H1 (cell line): ENCODE data around the gene DDX19B. TPM values are rescaled to one million over a fixed set of nuclear protein-coding genes. Genes with fewer than 3 reads are reported as not detected.

Experiments used
- CTCF ChIA-PET: fragments of 300-600 bp; sonication (Branson Sonifier 250); formaldehyde crosslinking; loops from one replicate; lab custom pipeline; 2021; ENCODE audit not compliant: partially characterized antibody; lab: Charles Lee
- POLR2A ChIA-PET: fragments of 300-600 bp; sonication (Branson Sonifier 250); formaldehyde crosslinking; loops from one replicate; lab custom pipeline; 2021; ENCODE audit warnings: inconsistent platforms; ENCODE audit not compliant: partially characterized antibody; lab: Charles Lee
- DNase-seq, 2 experiments: peaks; one replicate each; pipeline versions ENCODE4 v3.0.0 to v3.0.0-alpha.2; 2010 to 2022; ENCODE audit warnings: low spot score in 2 of 2, low read depth in 1 of 2, mixed read lengths in 1 of 2
- FAIRE-seq: peaks from 2 replicates; lab custom pipeline; 2011; peaks lifted over from hg19 to GRCh38; lab: Jason Lieb, UNC
- H2AFZ ChIP-seq: 2 replicates; pipeline ENCODE4 v1.8.1; 2012; ENCODE audit warnings: low read length, inconsistent platforms
- H2AK5ac ChIP-seq: 2 replicates; pipeline ENCODE4 v1.6.1; 2013; ENCODE audit warnings: low read depth, low read length
- H2BK120ac ChIP-seq: replicated peaks from 2 replicates; pipeline ENCODE3; 2013; ENCODE audit warnings: low read depth, low read length, inconsistent platforms
- H2BK12ac ChIP-seq: 2 replicates; pipeline ENCODE4 v1.6.1; 2013; ENCODE audit warnings: low read depth, low read length
- H2BK15ac ChIP-seq: 2 replicates; pipeline ENCODE4 v1.6.1; 2013; ENCODE audit warnings: low read length
- H2BK20ac ChIP-seq: 2 replicates; pipeline ENCODE4 v1.6.1; 2013; ENCODE audit warnings: low read length
- H2BK5ac ChIP-seq: 2 replicates; pipeline ENCODE4 v1.6.1; 2013; ENCODE audit warnings: low read depth, low read length
- H3K14ac ChIP-seq: 2 replicates; pipeline ENCODE4 v1.6.1; 2013; ENCODE audit warnings: inconsistent platforms; ENCODE audit not compliant: insufficient read length
- H3K18ac ChIP-seq: 2 replicates; pipeline ENCODE4 v1.6.1; 2013; ENCODE audit warnings: low read length; ENCODE audit errors: extremely low read depth
- H3K23ac ChIP-seq: 2 replicates; pipeline ENCODE4 v1.6.1; 2013; ENCODE audit warnings: inconsistent platforms; ENCODE audit not compliant: insufficient read length
- H3K23me2 ChIP-seq: 2 replicates; pipeline ENCODE4 v1.6.1; 2013; ENCODE audit warnings: low read depth, low read length
- H3K27ac ChIP-seq: 2 replicates; pipeline ENCODE4 v1.6.1; 2011; ENCODE audit warnings: low read depth, low read length, inconsistent platforms
- H3K27me3 ChIP-seq, 4 experiments: replicated peaks in 1 of 4; 1 replicate in 1 of 4; 2 replicates in 3 of 4; pipeline versions ENCODE4 v1.6.1 to v1.8.1; 2011 to 2013; ENCODE audit warnings: low read length in 3 of 4, mild to moderate bottlenecking in 3 of 4, inconsistent platforms in 2 of 4, mixed read lengths in 2 of 4, moderate library complexity in 1 of 4; ENCODE audit not compliant: control insufficient read depth in 3 of 4, insufficient read depth in 3 of 4; ENCODE audit errors: extremely low read depth in 1 of 4
- H3K36me3 ChIP-seq, 4 experiments: 2 replicates each; pipeline versions ENCODE4 v1.6.1 to v1.8.1; 2011 to 2013; ENCODE audit warnings: mild to moderate bottlenecking in 4 of 4, low read length in 3 of 4, moderate library complexity in 2 of 4, control low read depth in 1 of 4, inconsistent platforms in 1 of 4; ENCODE audit not compliant: insufficient read depth in 4 of 4, control insufficient read depth in 2 of 4
- H3K4ac ChIP-seq: replicated peaks from 2 replicates; pipeline ENCODE3; 2013; ENCODE audit warnings: low read length, low read depth, mixed read lengths, inconsistent platforms; ENCODE audit not compliant: insufficient read length
- H3K4me1 ChIP-seq, 4 experiments: replicated peaks in 1 of 4; 1 replicate in 1 of 4; 2 replicates in 3 of 4; pipeline versions ENCODE4 v1.6.1 to v1.8.1; 2011 to 2013; ENCODE audit warnings: low read length in 3 of 4, inconsistent platforms in 2 of 4, mixed read lengths in 1 of 4; ENCODE audit not compliant: insufficient read depth in 4 of 4, control insufficient read depth in 3 of 4
- H3K4me2 ChIP-seq, 2 experiments: 2 replicates each; pipeline versions ENCODE4 v1.6.1 to v1.8.1; 2011 to 2013; ENCODE audit warnings: low read depth in 2 of 2, low read length in 2 of 2, control low read depth in 1 of 2, inconsistent platforms in 1 of 2, mild to moderate bottlenecking in 1 of 2; ENCODE audit not compliant: insufficient read depth in 1 of 2
- H3K4me3 ChIP-seq, 4 experiments: fragments of 200-600, 300-600 bp in 1 of 4; sonication (generic), shearing (Covaris generic), sonication (Bioruptor Twin) in 1 of 4; 2 replicates each; pipeline versions ENCODE4 v1.5.1 to v1.8.1; 2011 to 2016; ENCODE audit warnings: low read length in 4 of 4, low read depth in 3 of 4, control low read depth in 2 of 4, inconsistent platforms in 2 of 4, mild to moderate bottlenecking in 2 of 4, mixed read lengths in 1 of 4, moderate library complexity in 1 of 4; ENCODE audit not compliant: insufficient read depth in 2 of 4; ENCODE audit errors: extremely low read depth in 1 of 4
- H3K56ac ChIP-seq: replicated peaks from 2 replicates; pipeline ENCODE3; 2013; ENCODE audit warnings: low read depth, mild to moderate bottlenecking, mixed read lengths, low read length, inconsistent platforms; ENCODE audit not compliant: insufficient read length
- H3K79me1 ChIP-seq: 2 replicates; pipeline ENCODE4 v1.6.1; 2013; ENCODE audit warnings: low read depth, low read length, control low read depth
- H3K79me2 ChIP-seq, 2 experiments: 2 replicates each; pipeline versions ENCODE4 v1.6.1 to v1.8.1; 2012 to 2013; ENCODE audit warnings: low read length in 2 of 2, mild to moderate bottlenecking in 2 of 2, inconsistent platforms in 1 of 2; ENCODE audit not compliant: insufficient read depth in 2 of 2, control insufficient read depth in 1 of 2
- H3K9ac ChIP-seq, 4 experiments: replicated peaks in 1 of 4; 1 replicate in 1 of 4; 2 replicates in 3 of 4; pipeline versions ENCODE4 v1.6.1 to v1.8.1; 2011 to 2013; ENCODE audit warnings: low read depth in 3 of 4, low read length in 3 of 4, control low read depth in 2 of 4, mild to moderate bottlenecking in 2 of 4, moderate library complexity in 2 of 4, inconsistent platforms in 1 of 4; ENCODE audit errors: extremely low read depth in 1 of 4
- H3K9me3 ChIP-seq, 2 experiments: 2 replicates each; pipeline versions ENCODE4 v1.6.1 to v1.8.1; 2012 to 2013; ENCODE audit warnings: mild to moderate bottlenecking in 2 of 2, moderate library complexity in 2 of 2, control low read depth in 1 of 2, inconsistent platforms in 1 of 2, low read depth in 1 of 2, low read length in 1 of 2, mixed read lengths in 1 of 2; ENCODE audit not compliant: insufficient read depth in 2 of 2
- H4K20me1 ChIP-seq, 2 experiments: replicated peaks in 1 of 2; 2 replicates each; pipeline versions ENCODE3 to v1.8.1; 2011 to 2013; ENCODE audit warnings: inconsistent platforms in 2 of 2, low read length in 2 of 2, mild to moderate bottlenecking in 1 of 2; ENCODE audit not compliant: insufficient read depth in 2 of 2, control insufficient read depth in 1 of 2
- H4K5ac ChIP-seq: 2 replicates; pipeline ENCODE4 v1.6.1; 2013; ENCODE audit warnings: low read length, low read depth, mixed read lengths, inconsistent platforms; ENCODE audit not compliant: insufficient read length
- H4K8ac ChIP-seq: 2 replicates; pipeline ENCODE4 v1.8.0; 2013; ENCODE audit warnings: mild to moderate bottlenecking, moderate library complexity, low read length, inconsistent platforms; ENCODE audit not compliant: insufficient read depth; ENCODE audit errors: extremely low read depth
- H4K91ac ChIP-seq: replicated peaks from 2 replicates; pipeline ENCODE3; 2013; ENCODE audit warnings: low read length, mixed read lengths, inconsistent platforms; ENCODE audit not compliant: insufficient read length
- CBX5 ChIP-seq: fragments of 300-800, 300-1000 bp; sonication (generic); IDR thresholded peaks from 2 replicates; pipeline ENCODE4 v1.7.1; 2016; ENCODE audit warnings: antibody characterized with exemption, low read length, low read depth
- JUND ChIP-seq: IDR thresholded peaks from 2 replicates; pipeline ENCODE4 v1.6.1; 2011; ENCODE audit warnings: mild to moderate bottlenecking, improper control_type of control experiment, low read length
- SP2 ChIP-seq: IDR thresholded peaks from 2 replicates; pipeline ENCODE4 v1.6.1; 2012; ENCODE audit warnings: mild to moderate bottlenecking, low read length, inconsistent platforms
- SUZ12 ChIP-seq: fragments of 200-600 bp; sonication (generic); IDR thresholded peaks from 2 replicates; pipeline ENCODE4 v1.6.1; 2012; ENCODE audit warnings: mild to moderate bottlenecking, inconsistent platforms, low read length, moderate library complexity, mixed read lengths
- polyA plus RNA-seq, 7 experiments: library from polyadenylated mRNA; depleted of rRNA in 3 of 7; stranded (reverse) in 5 of 7; unstranded in 2 of 7; fragments of >200 nt in 5 of 7; fragments of 200-250 nt in 2 of 7; gene quantifications; 1 replicate in 5 of 7; 2 replicates in 1 of 7; 4 replicates in 1 of 7; pipeline versions ENCODE4 v1.2.1 to v1.2.3, GENCODE V29; 2011 to 2013; ENCODE audit warnings: missing spikeins in 2 of 7, mixed read lengths in 2 of 7
- total RNA-seq: library from RNA; stranded (reverse); fragmentation: NEBNext Ultra II Directional; extraction: Animal tissue kit (Norgen Biotek cat#: 25700); gene quantifications from 2 replicates; pipeline ENCODE4 v1.2.1, GENCODE V29; 2021

The DDX19B gene
- total and polyA plus RNA-seq, 2 of the 8 experiments (the other 6 are each of a cell fraction or from before 2014, with no cell fraction given), result 40.5 to 42.7 TPM

- no peaks in the 10 kb centered on the region for H4K20me1 ChIP-seq
- 0 out of 2 replicates have a peak, but pooled peaks cover 4% of the 10 kb centered on the region for H3K79me1 ChIP-seq
- no peak overlapping the region for H3K23ac ChIP-seq
- H3K9me3 ChIP-seq, result no peaks in the 10 kb centered on the region; a peak in 1 of 4 replicates
- H3K4me3 ChIP-seq, result no peak overlapping the region
- no peak for FAIRE-seq
- H3K4ac ChIP-seq, result no peak overlapping the region
- peaks cover 0 to 8% (median 0%) of the 10 kb centered on the region in 4 experiments; a peak in 2 of 8 replicates for H3K36me3 ChIP-seq
- H3K4me2 ChIP-seq, result no peak overlapping the region
- no peak overlapping the region for H2BK120ac ChIP-seq
- H2BK5ac ChIP-seq, result no peak overlapping the region
- no peak overlapping the region for H3K27ac ChIP-seq
- peaks cover 2% of the 10 kb centered on the region; the same call in 1 of the 2 replicates for H3K23me2 ChIP-seq
- H3K9ac ChIP-seq, result no peak overlapping the region
- TF ChIP-seq CBX5 (no peak), SP2 (no peak), SUZ12 (no peak), JUND (no peak)
- no peaks in the 10 kb centered on the region for H3K27me3 ChIP-seq
- H4K91ac ChIP-seq, result no peak overlapping the region
- no peak overlapping the region for H2BK12ac ChIP-seq
- H3K79me2 ChIP-seq, result peaks cover 12 to 28% of the 10 kb centered on the region in 2 experiments
- no peak overlapping the region for H3K18ac ChIP-seq
- no peak overlapping the region for H2BK15ac ChIP-seq
- H3K4me1 ChIP-seq, result peaks cover 0 to 3% (median 0%) of the 10 kb centered on the region in 4 experiments; a peak in 4 of 7 replicates
- H3K14ac ChIP-seq, result no peak overlapping the region
- DNase-seq, result no peak
- H4K8ac ChIP-seq, result no peak overlapping the region; the same call in 1 of the 2 replicates
- H4K5ac ChIP-seq, result no peak overlapping the region
- POLR2A ChIA-PET, result interaction anchor here (1.0 to 1.9 kb wide), 8 partner anchors 8 to 232 kb away, joined by 3 to 5 read pairs (median 4); partner anchors contain the start of genes COG4, DDX19A, DDX19B and EXOSC6
- H3K56ac ChIP-seq, result no peak overlapping the region
- no peak overlapping the region for H2AFZ ChIP-seq
- H2AK5ac ChIP-seq, result no peak overlapping the region
- CTCF ChIA-PET, result no interaction called here
- no peak overlapping the region for H2BK20ac ChIP-seq
Measured at GRCh38 chr16:70290949-70291519, 8.0 kb upstream of the DDX19B start.
